ENCODE results near the gene PTPRN. TPM values are rescaled to one million over a fixed set of nuclear protein-coding genes. Genes with fewer than 3 reads are reported as not detected.

PTPRN gene
- total and polyA plus RNA-seq, 11 donors = 0.12 to 0.93 (median 0.39) TPM; not detected in 7

DNA sequence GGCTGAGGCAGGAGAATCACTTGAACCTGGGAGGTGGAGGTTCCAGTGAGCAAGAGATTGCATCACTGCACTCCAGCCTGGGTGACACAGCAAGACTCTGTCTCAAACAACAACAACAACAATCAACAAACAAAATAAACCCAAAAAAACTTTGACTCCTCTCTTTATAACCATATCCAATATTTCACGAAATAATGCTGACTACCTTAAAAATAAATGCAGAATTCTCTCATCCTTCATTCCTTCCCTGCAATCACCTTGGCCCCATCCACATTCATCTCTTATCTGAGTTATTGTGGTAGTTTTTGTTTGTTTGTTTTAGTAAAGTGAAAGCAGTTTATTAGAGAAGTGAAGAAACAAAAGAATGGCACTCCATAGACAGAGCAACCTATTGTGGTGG, 3.2 kb downstream of the PTPRN start:
- Histone ChIP-seq H3K9me3 (no peaks in the 10 kb centered on the region), H3K27ac (no peak overlapping the region), H3K27me3 (peaks cover 11 to 67% (median 34%) of the 10 kb centered on the region in 9 donors), H3K36me3 (no peaks in the 10 kb centered on the region), H3K4me3 (no peak overlapping the region), H3K4me1 (peaks cover 0 to 14% (median 0%) of the 10 kb centered on the region in 12 donors)
- no peak for ATAC-seq
- WGBS, 4 donors = 73 to 78% (median 75%) methylated on average over 1 of the region's 1 CpG
- TF ChIP-seq POLR2A (IDR thresholded peaks at IDR 0.05) = no peak
- TF ChIP-seq, protein P1, sequence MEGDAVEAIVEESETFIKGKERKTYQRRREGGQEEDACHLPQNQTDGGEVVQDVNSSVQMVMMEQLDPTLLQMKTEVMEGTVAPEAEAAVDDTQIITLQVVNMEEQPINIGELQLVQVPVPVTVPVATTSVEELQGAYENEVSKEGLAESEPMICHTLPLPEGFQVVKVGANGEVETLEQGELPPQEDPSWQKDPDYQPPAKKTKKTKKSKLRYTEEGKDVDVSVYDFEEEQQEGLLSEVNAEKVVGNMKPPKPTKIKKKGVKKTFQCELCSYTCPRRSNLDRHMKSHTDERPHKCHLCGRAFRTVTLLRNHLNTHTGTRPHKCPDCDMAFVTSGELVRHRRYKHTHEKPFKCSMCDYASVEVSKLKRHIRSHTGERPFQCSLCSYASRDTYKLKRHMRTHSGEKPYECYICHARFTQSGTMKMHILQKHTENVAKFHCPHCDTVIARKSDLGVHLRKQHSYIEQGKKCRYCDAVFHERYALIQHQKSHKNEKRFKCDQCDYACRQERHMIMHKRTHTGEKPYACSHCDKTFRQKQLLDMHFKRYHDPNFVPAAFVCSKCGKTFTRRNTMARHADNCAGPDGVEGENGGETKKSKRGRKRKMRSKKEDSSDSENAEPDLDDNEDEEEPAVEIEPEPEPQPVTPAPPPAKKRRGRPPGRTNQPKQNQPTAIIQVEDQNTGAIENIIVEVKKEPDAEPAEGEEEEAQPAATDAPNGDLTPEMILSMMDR (IDR thresholded peaks at IDR 0.05) = no peak
- no peak for DNase-seq
- intact Hi-C loops (cut with DNase I) = loop anchor here in 1 of 10 donors (10.0 kb wide), 1 partner anchor 251 kb away; no protein-coding TSS in a partner anchor

DNA sequence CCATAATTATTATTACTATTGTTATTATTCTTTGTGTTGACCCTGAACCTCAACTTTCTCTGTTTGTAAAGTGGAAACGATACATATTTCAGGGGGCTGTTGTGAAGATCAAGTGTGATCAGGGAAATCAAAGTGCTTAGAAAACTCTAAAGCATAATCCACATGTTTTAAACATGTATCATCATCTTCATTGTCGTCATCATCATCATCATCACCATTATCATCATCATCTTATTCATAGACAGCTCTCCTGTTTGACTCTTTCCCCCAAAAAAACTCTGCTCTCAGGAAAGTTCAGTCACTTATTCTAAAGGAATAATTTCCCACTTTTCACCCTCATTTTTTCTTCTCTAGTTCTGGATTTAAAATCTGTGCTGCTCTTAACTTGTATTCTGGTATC, 5.0 kb downstream of the PTPRN start:
- intact Hi-C loops (cut with DNase I) = loop anchor here in 2 of 10 donors (5.0 to 10.0 kb wide), 2 partner anchors 247 to 249 kb away; no protein-coding TSS in a partner anchor
- ATAC-seq (no peak), DNase-seq (no peak)
- Histone ChIP-seq H3K27me3 (peaks cover 5 to 61% (median 22%) of the 10 kb centered on the region in 9 donors), H3K36me3 (no peaks in the 10 kb centered on the region), H3K4me1 (peaks cover 0 to 11% (median 0%) of the 10 kb centered on the region in 12 donors), H3K4me3 (no peak overlapping the region), H3K9me3 (no peaks in the 10 kb centered on the region), H3K27ac (no peak overlapping the region)
- 50 to 54% (median 51%) methylated on average over 2 of the region's 2 CpGs for WGBS, 4 donors
- TF ChIP-seq, protein P1 (IDR thresholded peaks at IDR 0.05) = no peak
- no peak for TF ChIP-seq POLR2A (IDR thresholded peaks at IDR 0.05)

DNA sequence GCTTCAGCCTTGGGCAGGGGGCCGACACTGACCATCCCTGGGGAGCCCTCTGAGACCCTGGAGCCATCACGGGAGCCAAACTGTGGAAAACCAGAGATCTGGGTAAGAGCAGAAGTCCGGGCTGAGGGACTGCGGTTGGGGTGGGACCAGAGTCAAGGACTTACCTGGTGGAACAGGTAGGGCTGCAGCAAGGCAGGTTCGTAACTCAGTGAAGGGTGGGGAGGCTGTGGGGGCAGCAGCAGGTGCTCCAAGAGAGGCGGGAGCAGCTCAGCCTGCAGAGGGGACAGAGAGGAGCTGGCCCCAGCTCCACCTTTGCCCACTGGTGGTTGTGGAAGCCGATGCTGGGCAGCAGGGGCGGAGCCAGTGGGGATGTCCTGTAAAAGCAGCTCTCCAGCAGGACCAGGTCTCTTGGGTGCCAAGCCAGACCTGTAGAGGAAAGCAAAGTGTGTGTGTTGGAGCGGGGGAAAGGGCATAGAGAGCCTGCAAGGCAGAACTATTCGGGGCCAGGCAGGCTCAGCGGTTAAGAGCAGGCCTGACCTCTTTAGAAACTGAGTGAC, 6.7 kb downstream of the PTPRN start:
- TF ChIP-seq, protein P1 (IDR thresholded peaks at IDR 0.05) = no peak
- TF ChIP-seq POLR2A (IDR thresholded peaks at IDR 0.05) = no peak
- Histone ChIP-seq H3K4me1 (peaks cover 0 to 7% (median 0%) of the 10 kb centered on the region in 12 donors), H3K9me3 (no peaks in the 10 kb centered on the region), H3K27ac (no peak overlapping the region), H3K36me3 (no peaks in the 10 kb centered on the region), H3K27me3 (peaks cover 0 to 49% (median 9%) of the 10 kb centered on the region in 9 donors), H3K4me3 (no peak overlapping the region)
- intact Hi-C loops (cut with DNase I) = loop anchor here in 2 of 10 donors (5.0 to 10.0 kb wide), 2 partner anchors 245 to 248 kb away; no protein-coding TSS in a partner anchor
- ATAC-seq (no peak), DNase-seq (no peak)
- 71 to 82% (median 76%) methylated on average over 11 of the region's 11 CpGs for WGBS, 4 donors

DNA sequence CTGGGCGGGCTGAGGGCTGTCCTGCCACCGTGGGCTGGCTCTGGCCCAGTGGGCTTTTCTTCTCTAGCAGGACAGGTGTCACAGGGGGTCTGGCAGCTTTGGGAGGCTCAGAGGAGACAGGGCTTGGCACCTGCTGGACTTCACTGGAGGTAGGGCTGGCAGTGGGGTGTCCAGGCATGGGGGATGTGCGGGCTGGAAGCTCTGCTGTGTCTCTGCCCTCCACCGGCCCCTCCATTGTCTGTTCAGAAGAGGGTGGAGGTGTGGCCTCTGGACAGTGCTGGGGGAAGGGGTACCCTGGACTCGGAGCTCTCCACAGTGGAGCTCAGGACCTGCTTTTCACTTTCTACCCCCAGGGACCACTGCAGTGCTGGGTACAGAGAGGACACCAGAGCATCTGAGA, 9.2 kb downstream of the PTPRN start:
- intact Hi-C loops (cut with DNase I) = loop anchor here in 2 of 10 donors (5.0 to 10.0 kb wide), 2 partner anchors 243 to 245 kb away; no protein-coding TSS in a partner anchor

More for the DNA sequence above, 9.2 kb downstream of the PTPRN start:
- WGBS, 4 donors = 61 to 72% (median 61%) methylated on average over 3 to 5 of the region's 5 CpGs
- Histone ChIP-seq H3K4me3 (no peak overlapping the region), H3K4me1 (peaks cover 0 to 11% (median 3%) of the 10 kb centered on the region in 12 donors), H3K36me3 (no peaks in the 10 kb centered on the region), H3K27ac (no peak overlapping the region), H3K9me3 (no peaks in the 10 kb centered on the region), H3K27me3 (peaks cover 0 to 37% (median 8%) of the 10 kb centered on the region in 9 donors)
- no peak for ATAC-seq
- DNase-seq = no peak
- TF ChIP-seq, protein P1 (IDR thresholded peaks at IDR 0.05) = no peak
- no peak for TF ChIP-seq POLR2A (IDR thresholded peaks at IDR 0.05)
